Loucy (cell line): ENCODE data around the gene CNNM3.
A peak's percentile ranks its signal among the peaks of the same experiment; 100 is the strongest.
"Not testable (repeated sequence)": the region's sequence is repeated elsewhere in the genome, so short reads cannot be mapped to it uniquely, and the experiment has no call there.

Source experiments
- H2AFZ ChIP-seq: fragments of 200-600 bp; sonication (generic); 2 replicates; pipeline ENCODE4 v1.6.0; 2016; ENCODE audit warnings: antibody characterized with exemption, mild to moderate bottlenecking, low read length, moderate library complexity
- H3F3A ChIP-seq: fragments of 200-600 bp; 2 replicates; pipeline ENCODE4 v1.6.0; 2016; ENCODE audit warnings: antibody characterized with exemption, low read depth, mild to moderate bottlenecking
- H3K27me3 ChIP-seq: fragments of 200-600 bp; sonication (generic); 2 replicates; pipeline ENCODE4 v1.6.1; 2014; ENCODE audit warnings: low read length, mild to moderate bottlenecking; ENCODE audit not compliant: insufficient read depth, poor library complexity, severe bottlenecking
- H3K36me3 ChIP-seq: fragments of 200-600 bp; sonication (generic); 2 replicates; pipeline ENCODE4 v1.6.1; 2016; ENCODE audit warnings: low read length; ENCODE audit not compliant: insufficient read depth
- H3K4me1 ChIP-seq: fragments of 200-600 bp; sonication (generic); 2 replicates; pipeline ENCODE4 v1.5.1; 2014; ENCODE audit warnings: low read length, mild to moderate bottlenecking; ENCODE audit not compliant: insufficient read depth, poor library complexity, severe bottlenecking
- H3K4me2 ChIP-seq: fragments of 200-600 bp; sonication (generic); 2 replicates; pipeline ENCODE4 v1.6.0; 2014; ENCODE audit warnings: antibody characterized with exemption, low read length, low read depth, mild to moderate bottlenecking; ENCODE audit not compliant: poor library complexity, severe bottlenecking
- H3K4me3 ChIP-seq: fragments of 200-600 bp; sonication (generic); 2 replicates; pipeline ENCODE4 v1.5.1; 2014; ENCODE audit warnings: low read length, mild to moderate bottlenecking, mixed read lengths; ENCODE audit not compliant: poor library complexity, severe bottlenecking
- H3K79me2 ChIP-seq: fragments of 200-600 bp; sonication (generic); 2 replicates; pipeline ENCODE4 v1.6.1; 2014; ENCODE audit warnings: low read length; ENCODE audit not compliant: insufficient read depth
- H3K9ac ChIP-seq: fragments of 200-600 bp; sonication (generic); 2 replicates; pipeline ENCODE4 v1.6.0; 2014; ENCODE audit warnings: mild to moderate bottlenecking, low read depth, low read length, moderate library complexity; ENCODE audit not compliant: poor library complexity, severe bottlenecking
- H3K9me2 ChIP-seq: fragments of 200-600 bp; sonication (generic); replicated peaks from 2 replicates; pipeline ENCODE4 v1.6.1; 2016; ENCODE audit warnings: low read depth, low read length, mixed read lengths
- H3K9me3 ChIP-seq: fragments of 200-600 bp; sonication (generic); 2 replicates; pipeline ENCODE4 v1.6.1; 2014; ENCODE audit warnings: mild to moderate bottlenecking, antibody characterized with exemption, low read length, low read depth; ENCODE audit not compliant: insufficient read depth
- H4K20me1 ChIP-seq: fragments of 200-600 bp; sonication (generic); 2 replicates; pipeline ENCODE4 v1.6.0; 2014; ENCODE audit warnings: antibody characterized with exemption, low read length, mild to moderate bottlenecking; ENCODE audit not compliant: insufficient read depth, poor library complexity, severe bottlenecking
- EZH2phosphoT487 ChIP-seq: fragments of 200-600 bp; IDR thresholded peaks from 2 replicates; pipeline ENCODE4 v1.6.1; 2018; ENCODE audit warnings: antibody characterized with exemption, mild to moderate bottlenecking, moderate library complexity, borderline replicate concordance
- TF ChIP-seq, protein P1 (sequence below): fragments of 200-600 bp; sonication (generic); conservative IDR thresholded peaks from 2 replicates; pipeline ENCODE4 v1.5.1; 2014; ENCODE audit warnings: mild to moderate bottlenecking, antibody characterized with exemption, low read length

Gene CNNM3

DNA sequence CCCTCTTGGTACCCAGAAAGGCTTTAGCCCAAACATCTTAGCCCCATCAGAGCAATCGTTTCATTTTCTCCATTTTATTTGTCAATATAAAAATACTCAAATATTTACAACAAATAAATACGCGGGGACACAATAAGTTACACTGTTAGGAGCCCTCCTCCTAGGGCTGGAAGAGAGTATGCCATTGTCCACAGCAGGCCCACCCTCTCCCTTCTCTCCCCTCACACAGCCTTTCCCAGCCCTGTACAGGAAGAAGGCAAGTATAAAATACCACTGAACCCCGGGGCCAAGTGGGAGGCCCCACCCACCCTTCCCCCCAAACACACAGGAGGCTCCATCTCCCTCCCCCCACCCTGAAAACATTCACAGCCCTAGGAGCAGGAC is 43.6 kb downstream of the CNNM3 start:
- Histone ChIP-seq H3K4me2 (peak overlapping the region; percentile 60), H3K36me3 (peaks cover 32% of the 10 kb centered on the region; the same call in 1 of the 2 replicates), H3K9me2 (no peaks in the 10 kb centered on the region), H3K4me3 (no peak overlapping the region), H3K4me1 (peaks cover 27% of the 10 kb centered on the region), H3K27me3 (no peaks in the 10 kb centered on the region), H3K79me2 (peaks cover 33% of the 10 kb centered on the region), H3K9ac (no peak overlapping the region), H4K20me1 (peaks cover 14% of the 10 kb centered on the region), H3K9me3 (no peaks in the 10 kb centered on the region), H3F3A (no peaks in the 10 kb centered on the region), H2AFZ (no peak overlapping the region)
- TF ChIP-seq EZH2phosphoT487 = no peak
- TF ChIP-seq, protein P1, sequence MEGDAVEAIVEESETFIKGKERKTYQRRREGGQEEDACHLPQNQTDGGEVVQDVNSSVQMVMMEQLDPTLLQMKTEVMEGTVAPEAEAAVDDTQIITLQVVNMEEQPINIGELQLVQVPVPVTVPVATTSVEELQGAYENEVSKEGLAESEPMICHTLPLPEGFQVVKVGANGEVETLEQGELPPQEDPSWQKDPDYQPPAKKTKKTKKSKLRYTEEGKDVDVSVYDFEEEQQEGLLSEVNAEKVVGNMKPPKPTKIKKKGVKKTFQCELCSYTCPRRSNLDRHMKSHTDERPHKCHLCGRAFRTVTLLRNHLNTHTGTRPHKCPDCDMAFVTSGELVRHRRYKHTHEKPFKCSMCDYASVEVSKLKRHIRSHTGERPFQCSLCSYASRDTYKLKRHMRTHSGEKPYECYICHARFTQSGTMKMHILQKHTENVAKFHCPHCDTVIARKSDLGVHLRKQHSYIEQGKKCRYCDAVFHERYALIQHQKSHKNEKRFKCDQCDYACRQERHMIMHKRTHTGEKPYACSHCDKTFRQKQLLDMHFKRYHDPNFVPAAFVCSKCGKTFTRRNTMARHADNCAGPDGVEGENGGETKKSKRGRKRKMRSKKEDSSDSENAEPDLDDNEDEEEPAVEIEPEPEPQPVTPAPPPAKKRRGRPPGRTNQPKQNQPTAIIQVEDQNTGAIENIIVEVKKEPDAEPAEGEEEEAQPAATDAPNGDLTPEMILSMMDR = no peak

- Histone ChIP-seq H3K79me2 (peaks cover 33% of the 10 kb centered on the region), H3K9ac (no peak overlapping the region), H3K4me1 (peaks cover 23% of the 10 kb centered on the region), H3K9me2 (no peaks in the 10 kb centered on the region), H3K27me3 (no peaks in the 10 kb centered on the region), H2AFZ (no peak overlapping the region), H4K20me1 (peaks cover 21% of the 10 kb centered on the region), H3K9me3 (no peaks in the 10 kb centered on the region), H3K4me3 (no peak overlapping the region), H3K4me2 (no peak overlapping the region), H3F3A (no peaks in the 10 kb centered on the region), H3K36me3 (peaks cover 38% of the 10 kb centered on the region; the same call in 1 of the 2 replicates)
- TF ChIP-seq, protein P1 = no peak
- TF ChIP-seq EZH2phosphoT487 = no peak
Measured at GRCh38 chr2:96860065-96861029, 44.3 kb downstream of the CNNM3 start.

GRCh38 chr2:96861074-96861473 is 45.0 kb downstream of the CNNM3 start:
- Histone ChIP-seq H3K4me1 (peaks cover 21% of the 10 kb centered on the region), H3K4me2 (no peak overlapping the region), H3K9ac (no peak overlapping the region), H3K9me3 (no peaks in the 10 kb centered on the region), H3K4me3 (no peak overlapping the region), H3K9me2 (no peaks in the 10 kb centered on the region), H3K27me3 (no peaks in the 10 kb centered on the region), H3K36me3 (peaks cover 44% of the 10 kb centered on the region; the same call in 1 of the 2 replicates), H2AFZ (no peak overlapping the region), H3F3A (no peaks in the 10 kb centered on the region), H3K79me2 (peaks cover 35% of the 10 kb centered on the region), H4K20me1 (peaks cover 28% of the 10 kb centered on the region)
- TF ChIP-seq EZH2phosphoT487 = no peak
- TF ChIP-seq, protein P1 = no peak

DNA sequence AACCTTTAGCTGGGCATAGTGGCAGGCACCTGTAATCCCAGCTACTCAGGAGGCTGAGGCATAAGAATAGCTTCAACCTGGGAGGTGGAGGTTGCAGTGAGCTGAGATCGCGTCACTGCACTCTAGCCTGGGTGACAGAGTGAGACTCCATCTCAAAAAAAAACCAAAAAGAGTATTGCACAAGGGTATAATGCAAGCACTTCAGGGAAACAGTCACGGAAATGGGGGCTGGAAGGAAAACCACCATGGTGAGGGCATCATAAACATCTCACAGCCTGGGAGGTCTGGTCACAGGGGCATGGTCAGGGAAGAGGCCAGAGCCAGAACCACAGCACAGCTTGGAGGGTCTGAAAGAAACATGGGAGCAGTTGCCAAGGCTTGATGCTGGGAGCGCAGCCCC is 47.0 kb downstream of the CNNM3 start:
- Histone ChIP-seq H3K79me2 (peaks cover 40% of the 10 kb centered on the region), H3K4me1 (peaks cover 17% of the 10 kb centered on the region), H4K20me1 (peaks cover 39% of the 10 kb centered on the region), H3K36me3 (peaks cover 44% of the 10 kb centered on the region; the same call in 1 of the 2 replicates)
- not testable (repeated sequence) for H3K9me2 ChIP-seq, H2AFZ ChIP-seq, H3K4me2 ChIP-seq, H3K27me3 ChIP-seq, H3F3A ChIP-seq, H3K4me3 ChIP-seq, H3K9me3 ChIP-seq, H3K9ac ChIP-seq
